DND-41 (cell line): Measurements from ENCODE around the gene SOX6.

ENCODE experiments used
- ATAC-seq: fragments of 200-7000 bp; cut with Tn5 transposase; 3 replicates; pipeline ENCODE4 v1.9.1; 2021; ENCODE audit warnings: low read depth; ENCODE audit not compliant: insufficient read depth
- DNase-seq: peaks from one replicate; pipeline ENCODE4 v3.0.0-alpha.2; 2020
- H2AFZ ChIP-seq: 2 replicates; pipeline ENCODE4 v1.6.0; 2012; ENCODE audit warnings: low read depth, low read length
- H3K27ac ChIP-seq: 2 replicates; pipeline ENCODE4 v1.5.1; 2012; ENCODE audit warnings: low read length, inconsistent platforms
- H3K27me3 ChIP-seq: fragments of 200-600 bp; sonication (generic); 2 replicates; pipeline ENCODE4 v1.6.0; 2012; ENCODE audit warnings: low read length, mild to moderate bottlenecking, inconsistent platforms; ENCODE audit not compliant: insufficient read depth, poor library complexity
- H3K36me3 ChIP-seq: 2 replicates; pipeline ENCODE4 v1.5.1; 2012; ENCODE audit warnings: low read length, inconsistent platforms; ENCODE audit not compliant: insufficient read depth
- H3K4me1 ChIP-seq: 2 replicates; pipeline ENCODE4 v1.5.1; 2012; ENCODE audit warnings: mild to moderate bottlenecking, low read length; ENCODE audit not compliant: insufficient read depth
- H3K4me2 ChIP-seq: 2 replicates; pipeline ENCODE4 v1.6.0; 2012; ENCODE audit warnings: mild to moderate bottlenecking, moderate library complexity, low read length, inconsistent platforms; ENCODE audit not compliant: insufficient read depth
- H3K4me3 ChIP-seq, 2 experiments: fragments of 200-600 bp in 1 of 2; shearing (Covaris generic) in 1 of 2; 2 replicates each; pipeline ENCODE4 v1.5.1; 2012 to 2016; ENCODE audit warnings: inconsistent platforms in 2 of 2, low read length in 2 of 2, mild to moderate bottlenecking in 2 of 2, low read depth in 1 of 2, moderate library complexity in 1 of 2
- H3K79me2 ChIP-seq: 2 replicates; pipeline ENCODE4 v1.6.0; 2012; ENCODE audit warnings: low read length, inconsistent platforms; ENCODE audit not compliant: insufficient read depth
- H3K9ac ChIP-seq: 2 replicates; pipeline ENCODE4 v1.6.0; 2012; ENCODE audit warnings: low read depth, mild to moderate bottlenecking, inconsistent platforms, low read length, moderate library complexity
- H3K9me3 ChIP-seq: 2 replicates; pipeline ENCODE4 v1.5.1; 2012; ENCODE audit warnings: low read length, moderate library complexity, mild to moderate bottlenecking, inconsistent platforms; ENCODE audit not compliant: insufficient read depth, severe bottlenecking
- H4K20me1 ChIP-seq: 2 replicates; pipeline ENCODE4 v1.6.0; 2012; ENCODE audit warnings: low read length; ENCODE audit not compliant: insufficient read depth
- CTCF ChIP-seq: IDR thresholded peaks from 2 replicates; pipeline ENCODE4 v1.5.1; 2012; ENCODE audit warnings: borderline replicate concordance, low read length, moderate library complexity, mild to moderate bottlenecking; ENCODE audit not compliant: poor library complexity, severe bottlenecking; ENCODE audit errors: extremely low read depth
- EZH2 ChIP-seq: IDR thresholded peaks from 3 replicates; pipeline ENCODE4 v1.6.1; 2012; ENCODE audit warnings: borderline replicate concordance, low read depth, mild to moderate bottlenecking, moderate library complexity, low read length, inconsistent platforms; ENCODE audit not compliant: severe bottlenecking

The SOX6 gene

GRCh38 chr11:16093889-16094653 lies 262.3 kb downstream of the SOX6 start:
- Histone ChIP-seq H3K4me3 (no peak overlapping the region), H3K79me2 (no peaks in the 10 kb centered on the region), H3K27ac (no peak overlapping the region), H3K4me2 (no peak overlapping the region), H4K20me1 (no peaks in the 10 kb centered on the region), H3K9ac (no peak overlapping the region), H3K4me1 (no peaks in the 10 kb centered on the region), H3K36me3 (no peaks in the 10 kb centered on the region), H3K27me3 (peaks cover 4% of the 10 kb centered on the region), H3K9me3 (no peaks in the 10 kb centered on the region), H2AFZ (no peak overlapping the region)
- no peak for TF ChIP-seq CTCF
- TF ChIP-seq EZH2, result no peak
- ATAC-seq, result no peak
- no peak for DNase-seq

GRCh38 chr11:16091862-16092261 lies 264.5 kb downstream of the SOX6 start:
- no peak for ATAC-seq
- no peak for DNase-seq
- Histone ChIP-seq H3K9me3 (no peaks in the 10 kb centered on the region), H3K36me3 (no peaks in the 10 kb centered on the region), H3K27ac (no peak overlapping the region), H3K4me2 (no peak overlapping the region), H3K9ac (no peak overlapping the region), H3K4me1 (no peaks in the 10 kb centered on the region), H3K27me3 (no peaks in the 10 kb centered on the region), H2AFZ (no peak overlapping the region), H3K4me3 (no peak overlapping the region), H3K79me2 (no peaks in the 10 kb centered on the region), H4K20me1 (no peaks in the 10 kb centered on the region)
- no peak for TF ChIP-seq CTCF
- no peak for TF ChIP-seq EZH2

- TF ChIP-seq CTCF, result no peak
- no peak for TF ChIP-seq EZH2
- Histone ChIP-seq H2AFZ (no peak overlapping the region), H3K36me3 (no peaks in the 10 kb centered on the region), H3K9ac (no peak overlapping the region), H3K4me1 (no peaks in the 10 kb centered on the region), H4K20me1 (no peaks in the 10 kb centered on the region), H3K9me3 (no peaks in the 10 kb centered on the region), H3K4me3 (no peak overlapping the region), H3K79me2 (no peaks in the 10 kb centered on the region), H3K4me2 (no peak overlapping the region), H3K27me3 (peaks cover 3% of the 10 kb centered on the region), H3K27ac (no peak overlapping the region)
- ATAC-seq (no peak), DNase-seq (no peak)
Observed at GRCh38 chr11:16089481-16089880, 266.9 kb downstream of the SOX6 start.
